GM18909 (cell line): Measurements from ENCODE around the gene PIAS1.
"Not testable (repeated sequence)": the region's sequence is repeated elsewhere in the genome, so short reads cannot be mapped to it uniquely, and the experiment has no call there.

Experiments
- ATAC-seq: cut with Tn5 transposase; IDR thresholded peaks from one replicate; pipeline ENCODE4 v1.9.1; 2021; ENCODE audit warnings: mild to moderate bottlenecking; ENCODE audit not compliant: unreplicated experiment, poor library complexity

Gene PIAS1

DNA sequence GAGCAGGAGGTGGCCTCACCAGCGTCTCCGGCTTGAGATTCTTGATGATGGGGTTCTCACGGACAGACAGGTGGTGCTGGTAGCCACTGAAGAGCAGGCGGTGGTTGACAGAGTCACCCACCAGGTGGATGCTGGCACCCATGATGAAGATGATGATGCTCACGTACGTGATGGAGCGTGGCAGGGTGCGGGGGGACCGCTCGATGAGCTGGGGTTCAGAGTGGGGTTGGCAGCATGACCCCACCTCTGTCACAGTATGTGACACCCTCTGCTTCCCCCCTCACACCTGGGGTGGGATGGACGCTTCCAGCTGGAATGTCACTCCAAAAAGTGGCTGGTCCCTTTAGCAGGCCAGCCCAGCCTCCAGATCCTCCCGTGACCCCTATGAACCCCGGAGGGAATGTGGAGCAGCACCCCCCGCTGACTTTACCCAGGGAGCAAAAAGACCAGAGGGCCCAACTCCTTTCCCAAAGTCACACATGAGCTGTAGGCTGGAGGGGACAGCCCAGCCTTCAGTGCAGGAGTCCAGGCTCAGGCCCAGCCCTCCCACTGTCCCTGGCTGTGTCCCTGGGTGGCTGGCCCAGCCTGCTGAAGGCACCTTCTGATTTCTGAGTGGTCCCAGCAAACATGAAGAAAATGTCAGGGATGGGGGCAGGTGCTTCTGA, 157.7 kb downstream of the PIAS1 start:
- ATAC-seq, result no peak

DNA sequence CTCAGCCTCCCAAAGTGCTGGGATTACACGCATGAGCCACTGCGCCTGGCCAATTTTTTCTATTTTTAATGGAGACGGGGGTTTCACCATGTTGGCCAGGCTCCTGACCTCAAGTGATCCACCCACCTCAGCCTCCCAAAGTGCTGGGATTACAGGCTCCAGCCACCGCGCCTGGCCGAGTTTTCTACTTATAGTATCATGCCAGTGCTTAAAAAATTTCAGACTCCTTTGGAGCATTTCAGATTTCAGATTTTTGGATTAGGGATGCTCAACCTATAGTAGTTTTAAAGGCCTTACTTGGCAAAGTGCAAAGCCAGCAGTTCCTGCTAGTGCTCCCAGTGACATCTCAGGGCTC, 159.4 kb downstream of the PIAS1 start:
- ATAC-seq, result not testable (repeated sequence)

DNA sequence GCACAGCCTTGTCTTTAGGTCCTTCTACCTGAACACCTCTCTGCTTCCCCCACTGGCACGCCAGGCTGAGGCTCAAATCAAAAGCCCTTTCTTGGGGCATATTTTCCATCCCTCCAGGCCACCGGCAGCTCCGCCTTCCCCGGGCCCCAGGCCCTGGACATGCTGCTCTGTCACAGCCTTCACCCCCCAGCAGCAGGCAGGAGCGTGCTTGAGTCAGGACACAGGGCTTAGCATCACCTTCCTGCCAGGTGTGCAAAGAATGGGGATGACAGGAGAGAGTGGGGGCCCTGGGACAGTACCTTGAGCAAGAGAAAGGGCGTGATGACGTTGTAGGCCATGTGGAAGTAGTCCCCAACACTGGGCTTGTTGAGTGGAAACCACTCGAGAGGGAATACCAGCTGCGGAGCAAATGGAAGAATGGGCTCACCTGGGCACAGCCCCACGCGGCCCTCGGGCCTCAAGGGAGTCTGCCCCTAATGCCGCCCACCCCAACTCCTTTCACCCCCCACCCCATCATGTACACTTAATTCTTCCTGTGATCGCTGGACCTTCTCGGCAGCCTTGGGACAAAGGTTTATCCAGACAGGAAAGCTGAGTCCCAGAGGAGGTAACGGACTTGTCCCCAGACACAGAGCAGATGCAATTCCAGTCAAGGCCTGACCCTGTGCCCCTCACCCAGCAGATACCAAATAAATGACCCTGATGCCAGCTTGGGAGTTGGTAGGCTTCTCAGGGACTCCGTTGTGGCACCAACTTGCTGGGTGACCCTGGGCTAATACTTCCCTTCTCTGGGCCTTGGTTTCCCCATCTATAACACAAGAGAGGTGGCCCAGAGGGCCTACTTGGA, 160.1 kb downstream of the PIAS1 start:
- no peak for ATAC-seq

DNA sequence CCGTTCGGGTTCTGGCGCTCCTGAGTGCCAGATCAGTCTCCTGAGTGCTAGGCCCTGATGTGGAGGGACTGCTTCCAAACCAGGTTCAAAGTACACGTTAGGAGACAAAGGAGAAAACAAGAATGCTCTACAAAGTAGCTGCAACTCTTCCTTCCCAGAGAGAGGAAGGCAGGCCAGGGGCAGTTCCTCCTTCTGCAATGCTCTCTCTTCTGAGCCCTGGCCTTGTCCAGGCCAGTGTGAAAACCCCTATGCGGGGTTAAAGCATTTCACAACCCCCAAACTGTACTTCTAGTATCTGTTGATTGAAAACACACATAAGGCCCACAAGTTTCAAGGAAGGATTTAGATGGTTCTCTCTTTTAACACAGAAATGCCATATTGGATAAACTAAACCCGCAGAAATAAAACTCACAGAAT, 160.7 kb downstream of the PIAS1 start:
- ATAC-seq, result no peak

DNA sequence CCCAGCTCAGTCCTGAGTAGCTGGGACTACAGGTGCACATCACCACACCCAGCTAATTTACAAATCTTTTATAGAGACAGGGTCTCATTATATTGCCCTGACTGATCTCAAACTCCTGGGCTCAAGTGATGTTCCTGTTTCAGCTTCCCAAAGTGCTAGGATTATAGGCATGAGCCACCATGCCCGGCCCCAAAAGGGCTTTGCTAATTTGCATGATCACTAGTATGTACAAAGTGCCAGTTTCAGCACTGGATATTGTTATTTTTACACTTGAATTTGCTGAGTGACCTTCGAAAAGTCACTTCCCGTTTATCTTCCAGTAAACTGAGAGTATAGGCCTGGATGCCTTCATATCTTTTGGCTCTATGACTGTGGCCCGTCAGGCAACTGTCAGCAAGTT, 163.2 kb downstream of the PIAS1 start:
- ATAC-seq, result no peak

DNA sequence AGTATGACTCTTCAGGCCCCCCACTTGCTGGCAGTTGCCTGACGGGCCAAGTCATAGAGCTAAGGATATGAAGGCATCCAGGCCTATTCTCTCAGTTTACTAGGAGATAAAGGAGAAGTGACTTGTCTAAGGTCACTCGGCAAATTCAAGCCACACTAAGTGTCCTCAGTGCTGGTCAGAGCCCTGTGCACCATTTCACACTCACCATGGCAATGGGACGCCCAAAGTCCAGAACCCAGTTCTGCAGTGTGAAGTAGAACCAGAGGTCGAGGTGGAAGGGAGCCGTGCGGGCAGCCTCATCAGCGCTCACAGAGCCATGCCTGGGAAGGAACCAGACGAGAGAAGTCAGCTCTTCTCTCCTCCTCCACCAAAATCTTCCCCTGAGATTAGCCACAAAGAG, 164.2 kb downstream of the PIAS1 start:
- ATAC-seq, result no peak

DNA sequence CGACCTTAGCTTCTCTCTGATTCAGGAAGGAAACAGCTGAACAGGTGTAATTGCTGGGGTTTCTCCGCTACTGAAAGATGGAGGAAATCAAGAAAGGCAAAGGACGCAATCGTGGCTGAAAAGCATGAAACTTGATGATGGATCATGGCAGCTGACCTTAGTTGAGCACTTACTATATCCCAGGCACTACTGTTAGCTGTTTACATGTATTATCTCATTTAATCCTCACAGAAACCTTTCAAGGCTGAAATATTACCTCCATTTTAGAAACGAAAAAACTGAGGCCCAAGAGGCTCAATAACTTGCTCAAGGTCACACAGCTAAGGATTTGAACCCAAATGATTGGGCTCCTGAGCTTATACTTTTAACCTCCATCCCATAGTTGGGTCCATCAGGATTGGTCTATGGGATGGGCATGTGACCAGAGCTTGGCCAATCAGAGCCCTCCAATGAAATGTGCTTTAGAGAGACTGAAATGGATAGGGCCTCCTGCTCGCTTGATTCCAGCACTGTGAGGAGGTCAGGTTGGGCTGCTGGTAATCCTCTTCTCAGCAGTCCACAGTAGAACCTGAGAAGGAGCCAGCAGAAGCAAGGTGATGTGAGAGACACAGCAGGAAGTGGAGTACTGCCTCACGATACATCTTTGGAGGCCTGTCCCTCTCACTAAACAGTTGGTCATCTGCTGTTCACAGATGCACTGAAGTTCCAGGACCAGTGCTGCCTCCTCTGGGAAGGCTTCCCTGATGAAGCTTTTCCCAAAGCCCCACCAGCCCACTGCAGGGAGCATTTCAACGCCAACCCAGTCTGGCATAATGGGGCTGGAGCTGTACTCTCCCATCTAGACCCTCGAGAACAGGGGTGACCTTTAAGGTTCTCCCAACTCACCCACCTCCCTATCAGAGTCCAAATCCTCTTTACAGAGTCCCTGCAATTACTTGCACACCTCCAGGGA, 165.0 kb downstream of the PIAS1 start:
- ATAC-seq, result no peak

DNA sequence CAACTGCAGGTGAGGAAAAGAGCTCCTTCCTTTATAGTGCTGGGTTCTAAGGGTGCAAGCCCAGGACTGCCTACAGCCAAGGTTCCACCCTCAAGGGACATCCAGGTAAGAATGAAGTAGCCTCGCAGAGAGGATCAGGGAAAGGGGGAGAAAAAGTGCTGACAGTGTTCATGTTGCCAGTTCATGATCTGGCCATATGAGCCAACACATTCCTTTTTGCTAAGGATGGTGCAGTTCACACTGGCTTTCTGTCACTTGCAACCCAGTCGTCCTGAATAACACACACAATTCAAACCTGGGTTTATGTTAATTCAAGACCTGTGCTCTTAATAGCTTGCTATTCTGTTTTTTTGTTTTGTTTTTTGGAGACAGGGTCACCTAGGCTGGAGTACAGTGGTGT, 166.4 kb downstream of the PIAS1 start:
- ATAC-seq, result no peak

DNA sequence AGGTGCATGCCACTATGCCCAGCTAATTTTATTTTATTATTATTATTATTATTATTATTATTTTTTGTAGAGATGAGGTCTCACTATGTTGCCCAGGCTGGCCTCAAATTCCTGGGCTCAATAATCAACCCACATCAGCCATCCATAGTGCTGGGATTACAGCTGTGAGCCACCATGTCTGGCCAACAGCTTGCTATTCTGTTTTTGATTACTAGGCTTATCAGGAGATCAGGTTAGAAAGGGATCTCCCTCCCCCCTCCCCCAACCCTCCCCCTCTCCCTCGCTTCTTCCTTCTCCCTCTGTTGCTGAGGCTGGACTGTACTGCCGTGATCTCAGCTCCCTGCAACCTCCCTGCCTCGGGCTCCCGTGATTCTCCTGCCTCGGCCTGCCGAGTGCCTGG, 166.9 kb downstream of the PIAS1 start:
- ATAC-seq, result no peak

DNA sequence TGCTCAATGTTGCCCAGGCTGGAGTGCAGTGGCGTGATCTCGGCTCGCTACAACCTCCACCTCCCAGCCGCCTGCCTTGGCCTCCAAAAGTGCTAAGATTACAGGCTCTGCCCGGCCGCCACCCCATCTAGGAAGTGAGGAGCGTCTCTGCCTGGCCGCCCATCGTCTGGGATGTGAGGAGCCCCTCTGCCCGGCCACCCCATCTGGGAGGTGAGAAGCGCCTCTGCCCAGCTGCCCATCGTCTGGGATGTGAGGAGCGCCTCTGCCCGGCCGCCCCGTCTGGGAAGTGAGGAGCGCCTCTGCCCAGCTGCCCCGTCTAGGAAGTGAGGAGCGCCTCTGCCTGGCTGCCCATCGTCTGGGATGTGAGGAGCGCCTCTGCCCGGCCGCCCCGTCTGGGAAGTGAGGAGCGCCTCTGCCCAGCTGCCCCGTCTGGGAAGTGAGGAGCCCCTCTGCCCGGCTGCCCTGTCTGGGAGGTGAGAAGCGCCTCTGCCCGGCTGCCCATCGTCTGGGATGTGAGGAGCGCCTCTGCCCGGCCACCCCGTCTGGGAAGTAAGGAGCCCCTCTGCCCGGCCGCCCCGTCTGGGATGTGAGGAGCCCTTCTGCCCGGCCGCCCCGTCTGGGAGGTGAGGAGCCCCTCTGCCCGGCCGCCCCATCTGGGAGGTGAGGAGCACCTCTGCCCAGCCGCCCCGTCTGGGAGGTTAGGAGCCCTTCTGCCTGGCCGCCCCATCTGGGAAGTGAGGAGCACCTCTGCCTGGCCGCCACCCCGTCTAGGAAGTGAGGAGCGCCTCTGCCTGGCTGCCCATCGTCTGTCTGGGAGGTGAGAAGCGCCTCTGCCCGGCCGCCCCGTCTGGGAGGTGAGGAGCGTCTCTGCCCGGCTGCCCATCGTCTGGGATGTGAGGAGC, 167.7 kb downstream of the PIAS1 start:
- ATAC-seq, result not testable (repeated sequence)

DNA sequence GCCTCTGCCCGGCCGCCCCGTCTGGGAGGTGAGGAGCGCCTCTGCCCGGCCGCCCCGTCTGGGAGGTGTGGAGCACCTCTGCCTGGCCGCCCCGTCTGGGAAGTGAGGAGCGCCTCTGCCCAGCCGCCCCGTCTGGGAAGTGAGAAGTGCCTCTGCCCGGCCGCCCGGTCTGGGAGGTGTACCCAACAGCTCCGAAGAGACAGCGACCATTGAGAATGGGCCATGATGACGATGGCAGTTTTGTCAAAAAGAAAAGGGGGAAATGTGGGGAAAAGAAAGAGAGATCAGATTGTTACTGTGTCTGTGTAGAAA, 168.3 kb downstream of the PIAS1 start:
- not testable (repeated sequence) for ATAC-seq

DNA sequence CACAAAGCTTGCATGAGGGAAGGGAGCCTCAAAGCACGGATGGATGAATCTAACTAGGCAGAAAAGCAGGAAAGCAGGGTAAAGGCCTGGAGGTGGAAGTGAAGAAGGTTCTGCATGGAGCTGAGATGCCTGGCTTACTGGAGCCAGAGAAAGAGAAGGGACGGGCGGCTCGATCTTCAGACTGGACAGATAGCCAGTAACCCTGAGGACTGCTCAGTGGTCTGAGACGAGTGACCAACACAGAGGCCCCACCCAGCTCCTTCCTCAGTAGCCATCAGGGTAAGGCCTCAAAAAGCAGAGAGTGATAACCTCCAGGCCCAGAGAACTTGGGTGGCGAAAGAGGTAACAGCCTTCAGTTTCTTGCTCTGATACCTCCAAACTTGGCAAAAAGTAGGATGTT, 169.1 kb downstream of the PIAS1 start:
- no peak for ATAC-seq

DNA sequence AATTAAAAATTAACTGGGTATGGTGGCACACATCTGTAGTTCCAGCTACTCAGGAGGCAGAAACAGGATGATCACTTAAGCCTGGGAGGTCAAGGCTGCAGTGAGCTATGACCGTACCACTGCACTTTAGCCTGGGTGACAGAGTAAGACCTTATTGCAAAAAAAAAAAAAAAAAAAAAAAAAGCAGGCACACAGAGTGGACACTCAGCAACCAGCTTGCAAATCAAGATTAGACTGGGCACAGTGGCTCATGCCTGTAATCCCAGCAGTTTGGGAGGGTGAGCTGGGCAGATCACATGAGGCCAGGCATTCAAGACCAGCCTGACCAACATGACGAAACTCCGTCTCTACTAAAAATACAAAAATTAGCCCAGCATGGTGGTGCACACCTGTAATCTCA, 170.0 kb downstream of the PIAS1 start:
- no peak for ATAC-seq

DNA sequence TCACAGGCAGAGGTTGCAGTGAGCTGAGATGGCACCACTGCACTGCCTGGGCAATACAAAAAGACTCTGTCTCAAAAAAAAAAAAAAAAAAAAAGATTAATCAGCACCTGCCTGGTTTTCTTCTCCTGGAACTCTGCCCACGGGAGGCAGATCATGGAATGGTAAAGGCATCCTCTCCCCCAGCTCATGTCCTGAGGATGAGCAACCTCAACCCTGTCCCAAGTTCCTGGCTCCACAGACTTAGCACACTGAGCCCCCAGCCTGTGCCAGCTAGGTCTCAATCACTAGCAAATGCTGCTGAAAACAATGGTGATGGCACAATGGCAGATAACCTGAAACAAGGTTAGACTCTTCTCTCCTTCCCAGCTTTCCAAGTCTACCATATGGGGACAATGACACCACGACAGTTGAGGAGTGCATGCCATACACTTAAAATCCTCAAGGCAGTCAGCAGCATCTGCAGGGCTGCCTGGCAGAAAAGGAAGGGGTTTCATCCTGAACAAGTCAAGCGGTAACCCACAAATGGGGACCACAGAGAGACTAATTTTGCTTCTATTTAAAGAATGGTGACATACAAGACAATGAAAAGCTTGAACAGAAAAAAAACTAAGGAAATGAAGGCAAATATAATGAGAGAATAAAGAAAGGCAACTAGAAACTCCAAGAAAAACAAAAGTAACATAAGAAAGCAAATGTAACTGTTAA, 170.6 kb downstream of the PIAS1 start:
- ATAC-seq, result no peak

DNA sequence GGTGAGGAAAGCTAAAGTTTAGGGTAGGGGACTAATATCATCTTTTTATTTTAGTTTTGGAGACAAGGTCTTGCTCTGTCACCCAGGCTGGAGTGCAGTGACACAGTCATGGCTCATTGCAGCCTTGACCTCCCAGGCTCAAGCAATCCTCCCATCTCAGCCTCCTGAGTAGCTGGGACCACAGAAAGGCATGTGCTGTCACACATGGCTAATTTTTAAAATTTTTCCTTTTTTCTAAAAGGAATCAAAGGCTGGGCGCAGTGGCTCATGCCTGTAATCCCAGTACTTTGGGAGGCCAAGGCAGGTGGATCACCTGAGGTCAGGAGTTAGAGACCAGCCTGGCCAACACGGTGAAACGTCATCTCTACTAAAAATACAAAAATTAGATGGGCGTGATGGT, 171.3 kb downstream of the PIAS1 start:
- not testable (repeated sequence) for ATAC-seq

DNA sequence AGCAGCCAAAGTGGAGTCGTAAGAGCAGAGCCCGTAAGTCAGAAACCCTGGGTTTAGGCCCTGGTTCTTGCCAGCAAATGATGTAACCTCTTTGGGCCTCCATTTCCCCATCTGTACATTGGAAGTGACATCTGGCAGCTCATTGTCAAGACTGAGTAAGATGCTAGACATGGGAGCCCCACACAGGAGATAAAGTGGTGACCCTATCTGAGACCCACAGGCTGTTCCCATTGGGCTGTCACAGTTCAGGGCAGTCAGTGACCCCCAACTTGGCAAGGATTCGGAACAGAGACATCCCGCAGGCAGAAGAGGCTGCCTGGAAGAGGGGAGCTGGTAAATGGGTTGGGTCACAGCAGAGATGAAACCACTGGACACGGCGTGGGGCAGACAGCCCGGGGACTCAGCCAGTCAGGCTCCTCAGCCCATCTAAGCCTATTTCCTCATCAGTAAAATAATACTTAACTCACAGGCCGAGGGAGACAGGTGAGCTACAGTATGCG, 173.6 kb downstream of the PIAS1 start:
- ATAC-seq, result no peak

DNA sequence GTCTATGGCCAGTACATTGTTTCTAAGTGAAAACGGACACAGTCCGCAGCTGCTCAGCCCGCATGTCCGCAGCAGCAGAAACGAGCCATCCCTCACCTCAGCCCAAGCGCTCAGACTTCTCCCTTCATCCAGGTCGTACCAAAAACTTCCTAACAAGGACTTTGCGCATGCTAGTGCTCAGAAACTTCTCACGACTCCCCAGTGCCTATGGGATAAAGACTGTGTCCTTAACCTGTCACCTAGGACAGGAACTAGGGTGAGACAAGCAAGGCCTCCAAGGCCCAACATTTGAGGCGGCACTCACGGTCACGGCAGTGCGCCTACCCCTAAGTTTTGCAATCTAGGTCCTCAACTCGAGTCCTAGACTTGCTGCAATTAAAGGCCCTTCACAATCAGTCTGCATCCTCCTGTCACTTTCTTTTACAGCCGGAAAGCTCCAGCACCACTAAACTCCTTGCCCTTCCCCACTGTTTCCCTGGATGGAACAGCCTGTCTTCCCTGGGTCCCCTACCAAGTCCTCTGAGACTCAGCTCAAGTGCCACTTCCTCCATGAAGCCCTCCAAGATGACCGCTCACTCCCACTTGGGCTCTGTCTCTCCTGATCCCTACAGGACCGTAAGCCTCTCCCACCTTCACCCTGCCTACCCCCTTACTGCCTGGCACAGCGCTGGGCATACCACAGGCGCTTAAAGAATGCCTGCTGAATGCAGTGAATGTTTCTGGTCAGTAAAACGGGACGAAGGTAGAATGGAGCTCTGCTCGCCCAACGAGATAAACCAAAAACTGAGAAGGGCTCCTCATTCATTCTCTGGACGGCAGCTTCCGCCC, 174.2 kb downstream of the PIAS1 start:
- ATAC-seq, result no peak

DNA sequence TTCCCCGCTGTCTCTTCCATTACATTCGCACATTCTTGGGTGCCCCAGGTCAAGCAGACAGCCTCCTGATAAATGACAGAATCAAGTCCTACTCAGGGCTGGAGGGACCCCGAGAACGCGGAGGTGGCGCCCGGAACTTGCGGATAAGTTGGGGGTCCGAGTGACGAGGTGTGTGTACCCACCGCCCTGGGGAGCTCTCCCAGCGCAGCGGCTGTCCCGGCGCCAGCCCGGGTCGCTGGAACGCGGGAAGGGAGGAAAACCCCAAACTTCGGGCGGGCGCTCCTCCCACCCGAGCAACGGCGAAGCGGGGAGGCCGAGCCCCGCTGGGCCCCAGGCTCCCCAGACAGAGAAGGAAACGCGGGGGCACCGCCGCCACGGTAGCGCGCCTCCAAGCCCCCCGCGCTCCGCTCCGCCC, 174.9 kb downstream of the PIAS1 start:
- ATAC-seq, result peak; percentile 9
